Right lobe of liver (tissue), 4 donors: ENCODE measurements around the gene ATP2A1.

Experiments used
- POLR2A ChIP-seq: fragments of 450-650 bp; IDR thresholded peaks from one replicate; pipeline ENCODE4 v1.6.1; 2017; ENCODE audit warnings: antibody characterized with exemption, mild to moderate bottlenecking
- TF ChIP-seq, protein P1 (sequence below), 4 donors: fragments of 200-600 bp in 3 of 4; fragments of 450-650 bp in 1 of 4; IDR thresholded peaks; one replicate each; pipeline versions ENCODE4 v1.5.1 to v1.8.0; 2016 to 2022; ENCODE audit warnings: antibody characterized with exemption in 4 of 4, mild to moderate bottlenecking in 2 of 4
- donor health status: DM: no; HTN: no; CAD: no.
- donor health status: DM: no; HTN: no; CAD: no.
- donor health status: DM: no; HTN: yes; CAD: no.

- no peak for TF ChIP-seq POLR2A
- TF ChIP-seq, protein P1, sequence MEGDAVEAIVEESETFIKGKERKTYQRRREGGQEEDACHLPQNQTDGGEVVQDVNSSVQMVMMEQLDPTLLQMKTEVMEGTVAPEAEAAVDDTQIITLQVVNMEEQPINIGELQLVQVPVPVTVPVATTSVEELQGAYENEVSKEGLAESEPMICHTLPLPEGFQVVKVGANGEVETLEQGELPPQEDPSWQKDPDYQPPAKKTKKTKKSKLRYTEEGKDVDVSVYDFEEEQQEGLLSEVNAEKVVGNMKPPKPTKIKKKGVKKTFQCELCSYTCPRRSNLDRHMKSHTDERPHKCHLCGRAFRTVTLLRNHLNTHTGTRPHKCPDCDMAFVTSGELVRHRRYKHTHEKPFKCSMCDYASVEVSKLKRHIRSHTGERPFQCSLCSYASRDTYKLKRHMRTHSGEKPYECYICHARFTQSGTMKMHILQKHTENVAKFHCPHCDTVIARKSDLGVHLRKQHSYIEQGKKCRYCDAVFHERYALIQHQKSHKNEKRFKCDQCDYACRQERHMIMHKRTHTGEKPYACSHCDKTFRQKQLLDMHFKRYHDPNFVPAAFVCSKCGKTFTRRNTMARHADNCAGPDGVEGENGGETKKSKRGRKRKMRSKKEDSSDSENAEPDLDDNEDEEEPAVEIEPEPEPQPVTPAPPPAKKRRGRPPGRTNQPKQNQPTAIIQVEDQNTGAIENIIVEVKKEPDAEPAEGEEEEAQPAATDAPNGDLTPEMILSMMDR (IDR thresholded peaks at IDR 0.05) = no peak
Observed at GRCh38 chr16:28872952-28873351, 5.3 kb upstream of the ATP2A1 start.
